Adrenal gland (tissue), 12 donors: Measurements from ENCODE around the gene PAOX. TPM values are rescaled to one million over a fixed set of nuclear protein-coding genes. Genes with fewer than 3 reads are reported as not detected.

Experiments
- DNase-seq, 7 donors: peaks; one replicate each; pipeline ENCODE4 v3.0.0-alpha.2; 2019 to 2020
- H3K27ac ChIP-seq, 5 donors: fragments of 200-600 bp; sonication (generic) in 4 of 5; 1 replicate in 3 of 5; 2 replicates in 2 of 5; pipeline versions ENCODE4 v1.5.1 to v1.8.0; 2016 to 2020; ENCODE audit warnings: mild to moderate bottlenecking in 1 of 5
- H3K27me3 ChIP-seq: fragments of 200-600 bp; 2 replicates; pipeline ENCODE4 v1.8.0; 2021
- H3K36me3 ChIP-seq, 2 donors: fragments of 200-600 bp; replicated peaks in 1 of 2; 1 replicate in 1 of 2; 2 replicates in 1 of 2; pipeline versions ENCODE4 v1.5.1 to v1.8.0; 2018 to 2022
- H3K4me1 ChIP-seq, 2 donors: fragments of 200-600 bp; replicated peaks in 1 of 2; 1 replicate in 1 of 2; 2 replicates in 1 of 2; pipeline versions ENCODE4 v1.5.1 to v1.8.0; 2018 to 2021
- H3K4me3 ChIP-seq, 4 donors: fragments of 200-600 bp; sonication (generic) in 3 of 4; one replicate each; pipeline ENCODE4 v1.5.1; 2016 to 2018
- H3K9me3 ChIP-seq, 3 donors: fragments of 200-600 bp; sonication (generic) in 1 of 3; replicated peaks in 1 of 3; 1 replicate in 2 of 3; 2 replicates in 1 of 3; pipeline versions ENCODE4 v1.5.1 to v1.8.0; 2016 to 2021
- POLR2A ChIP-seq, 2 donors: fragments of 450-650 bp; IDR thresholded peaks; one replicate each; pipeline ENCODE4 v1.6.1; 2017; ENCODE audit warnings: antibody characterized with exemption in 2 of 2, mild to moderate bottlenecking in 2 of 2, moderate library complexity in 1 of 2
- WGBS, 4 donors: extraction: QIAGEN DNeasy Blood & Tissue Kit in 2 of 4; methylation state at CpG; one replicate each; pipeline versions ENCODE4 v1.1.5 to v1.1.7; 2013 to 2017; 5-methylcytosine and 5-hydroxymethylcytosine counted together
- intact Hi-C, 2 donors: fragments of 100-400 bp; cut with DNase I; formaldehyde crosslinking; loops; one replicate each; pipeline versions ENCODE4 v1.14.1 to v1.15.0; 2022 to 2023
- polyA plus RNA-seq, 3 donors: library from polyadenylated mRNA; stranded (reverse); fragments of 200-250 nt in 2 of 3; fragments of 350-450 nt in 1 of 3; fragmentation: Illumina TruSeq in 1 of 3; extraction: RNeasy Lipid Tissue Mini Kit (QIAGEN cat#74804) in 1 of 3; gene quantifications; one replicate each; pipeline ENCODE4 v1.2.3, GENCODE V29; 2013 to 2014
- total RNA-seq, 9 donors: library from RNA; depleted of rRNA in 4 of 9; stranded (reverse); fragments of >200 nt in 4 of 9; fragments of 120-200 nt in 1 of 9; fragmentation: NEBNext Ultra II Directional in 1 of 9; extraction: Animal tissue kit (Norgen Biotek cat#: 25700) in 1 of 9; gene quantifications; one replicate each; pipeline versions ENCODE4 v1.1.0 to v1.2.4, GENCODE V29; 2013 to 2023
- TF ChIP-seq, protein P1 (sequence below), 6 experiments: fragments of 450-650 bp in 4 of 6; fragments of 200-600 bp in 2 of 6; sonication (generic) in 1 of 6; IDR thresholded peaks; 1 replicate in 5 of 6; 2 replicates in 1 of 6; pipeline versions ENCODE4 v1.5.1 to v1.8.0; 2016 to 2021; ENCODE audit warnings: antibody characterized with exemption in 6 of 6, mild to moderate bottlenecking in 2 of 6, moderate library complexity in 1 of 6
- donor health status: healthy with polysubstance abuse.
- donor health status: Bipolar disorder and iron deficiency.
- donor health status: DM: yes; HTN: yes; CAD: no.
- donor health status: DM: no; HTN: no; CAD: no.
- donor health status: DM: no; HTN: no; CAD: no.
- donor health status: DM: yes; HTN: yes; CAD: no.

PAOX gene
- total and polyA plus RNA-seq, 12 donors = 1.0 to 34.4 (median 6.4) TPM

DNA sequence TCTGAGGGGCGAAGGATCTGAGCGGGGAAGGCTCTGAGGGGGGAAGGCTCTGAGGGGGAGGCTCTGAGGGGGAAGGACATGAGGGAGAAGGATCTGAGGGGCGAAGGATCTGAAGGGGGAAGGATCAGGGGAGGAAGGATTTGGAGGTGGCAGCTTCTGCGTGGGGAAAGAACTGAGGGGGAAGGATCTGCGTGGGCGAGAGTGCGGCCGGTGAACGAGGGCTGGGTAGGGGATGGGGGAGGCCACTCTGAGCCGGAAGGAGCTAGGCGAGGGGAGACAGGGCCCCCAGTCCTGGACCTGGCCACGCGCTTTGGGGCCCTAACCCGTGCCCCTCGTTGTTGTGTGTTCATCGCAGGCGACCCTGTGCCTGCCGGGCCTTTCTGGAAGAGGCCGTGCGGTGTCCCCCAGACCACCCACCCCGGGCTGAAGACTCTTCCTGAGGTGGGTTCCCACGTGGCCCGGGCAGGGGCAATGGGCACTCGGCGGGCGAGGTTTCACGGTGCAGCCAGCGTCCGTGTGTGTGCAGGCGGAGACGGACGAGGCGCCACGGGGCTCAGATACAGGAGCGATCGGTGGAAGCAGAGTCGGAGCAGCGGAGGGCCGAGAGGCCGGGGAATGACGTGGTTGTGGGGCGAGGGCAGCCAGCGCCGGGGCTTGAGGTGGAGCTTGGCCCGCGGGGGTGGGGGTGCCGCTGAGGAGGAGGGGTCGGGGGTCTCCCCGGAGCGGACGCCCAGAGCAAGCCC, 44.4 kb upstream of the PAOX start:
- peaks cover 9 to 15% of the 10 kb centered on the region in 2 donors for H3K4me1 ChIP-seq
- H3K9me3 ChIP-seq = no peaks in the 10 kb centered on the region
- H3K36me3 ChIP-seq = no peaks in the 10 kb centered on the region
- H3K27ac ChIP-seq = peak overlapping the region in 1 of 5 donors; percentile 62
- 13 to 35% (median 23%) methylated on average over 11 to 51 of the region's 51 CpGs for WGBS, 4 donors
- intact Hi-C loops = no loop called here
- H3K4me3 ChIP-seq = peak overlapping the region in 1 of 4 donors; percentile 54
- TF ChIP-seq POLR2A (IDR thresholded peaks at IDR 0.05) = no peak
- TF ChIP-seq, protein P1, sequence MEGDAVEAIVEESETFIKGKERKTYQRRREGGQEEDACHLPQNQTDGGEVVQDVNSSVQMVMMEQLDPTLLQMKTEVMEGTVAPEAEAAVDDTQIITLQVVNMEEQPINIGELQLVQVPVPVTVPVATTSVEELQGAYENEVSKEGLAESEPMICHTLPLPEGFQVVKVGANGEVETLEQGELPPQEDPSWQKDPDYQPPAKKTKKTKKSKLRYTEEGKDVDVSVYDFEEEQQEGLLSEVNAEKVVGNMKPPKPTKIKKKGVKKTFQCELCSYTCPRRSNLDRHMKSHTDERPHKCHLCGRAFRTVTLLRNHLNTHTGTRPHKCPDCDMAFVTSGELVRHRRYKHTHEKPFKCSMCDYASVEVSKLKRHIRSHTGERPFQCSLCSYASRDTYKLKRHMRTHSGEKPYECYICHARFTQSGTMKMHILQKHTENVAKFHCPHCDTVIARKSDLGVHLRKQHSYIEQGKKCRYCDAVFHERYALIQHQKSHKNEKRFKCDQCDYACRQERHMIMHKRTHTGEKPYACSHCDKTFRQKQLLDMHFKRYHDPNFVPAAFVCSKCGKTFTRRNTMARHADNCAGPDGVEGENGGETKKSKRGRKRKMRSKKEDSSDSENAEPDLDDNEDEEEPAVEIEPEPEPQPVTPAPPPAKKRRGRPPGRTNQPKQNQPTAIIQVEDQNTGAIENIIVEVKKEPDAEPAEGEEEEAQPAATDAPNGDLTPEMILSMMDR (IDR thresholded peaks at IDR 0.05) = no peak
- peaks cover 22% of the 10 kb centered on the region for H3K27me3 ChIP-seq
- DNase-seq = peak in 1 of 7 donors; percentile 68

DNA sequence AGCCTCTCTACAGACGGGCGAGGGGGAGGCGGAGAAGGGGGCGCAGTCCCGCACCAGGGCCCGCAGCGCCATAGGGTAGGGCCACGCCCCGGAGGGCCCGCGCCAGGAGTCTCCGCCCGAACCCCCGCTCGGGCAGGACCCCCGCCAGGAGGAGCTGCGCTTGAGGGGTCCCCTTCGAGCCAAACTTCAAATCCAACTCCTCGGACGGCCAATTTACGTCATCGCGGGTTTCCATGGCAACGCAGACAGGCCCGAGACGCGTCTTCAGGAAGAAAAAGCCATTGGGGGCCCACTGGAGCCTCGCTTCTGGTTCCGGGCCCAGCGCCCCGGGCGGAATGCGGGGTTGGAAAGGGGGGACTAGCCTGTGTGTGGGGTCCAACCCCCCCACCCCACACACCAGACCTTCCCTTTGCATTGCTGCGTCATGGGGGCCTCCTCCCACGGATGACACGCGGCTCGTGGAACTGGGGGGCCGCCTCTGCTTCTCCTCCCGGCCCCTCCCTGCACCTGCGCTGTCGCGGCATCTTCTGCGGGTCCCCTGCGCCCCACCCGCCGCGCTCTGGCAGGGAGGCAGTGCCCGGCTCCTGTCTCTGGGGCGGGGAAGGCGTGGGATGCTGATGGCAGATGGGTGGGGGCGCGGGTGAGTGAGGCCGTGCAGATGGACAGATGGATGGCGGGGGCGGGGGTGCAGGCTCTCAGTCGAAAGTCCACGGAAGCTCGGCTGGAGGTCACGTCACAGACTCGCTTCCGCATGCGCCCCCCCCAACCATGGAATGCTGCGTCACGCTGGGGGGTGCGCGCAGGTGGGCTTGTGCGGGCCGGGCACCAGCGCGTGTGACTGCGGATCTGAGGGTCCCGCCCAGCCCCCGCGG, 43.6 kb upstream of the PAOX start:
- Histone ChIP-seq H3K9me3 (no peaks in the 10 kb centered on the region), H3K4me3 (peak overlapping the region in 1 of 4 donors; percentile 54), H3K27ac (peak overlapping the region in 1 of 5 donors; percentile 62), H3K36me3 (no peaks in the 10 kb centered on the region), H3K27me3 (peaks cover 22% of the 10 kb centered on the region), H3K4me1 (peaks cover 9 to 11% of the 10 kb centered on the region in 2 donors)
- 0 to 3% (median 2%) methylated on average over 4 to 75 of the region's 75 CpGs; no CpG with 5 or more reads in 1 of the 4 donors for WGBS, 4 donors
- DNase-seq = peak in 6 of 7 donors; percentile 46 to 91 (median 70)
- TF ChIP-seq, protein P1 (IDR thresholded peaks at IDR 0.05) = no peak
- no peak for TF ChIP-seq POLR2A (IDR thresholded peaks at IDR 0.05)
- intact Hi-C loops = no loop called here

DNA sequence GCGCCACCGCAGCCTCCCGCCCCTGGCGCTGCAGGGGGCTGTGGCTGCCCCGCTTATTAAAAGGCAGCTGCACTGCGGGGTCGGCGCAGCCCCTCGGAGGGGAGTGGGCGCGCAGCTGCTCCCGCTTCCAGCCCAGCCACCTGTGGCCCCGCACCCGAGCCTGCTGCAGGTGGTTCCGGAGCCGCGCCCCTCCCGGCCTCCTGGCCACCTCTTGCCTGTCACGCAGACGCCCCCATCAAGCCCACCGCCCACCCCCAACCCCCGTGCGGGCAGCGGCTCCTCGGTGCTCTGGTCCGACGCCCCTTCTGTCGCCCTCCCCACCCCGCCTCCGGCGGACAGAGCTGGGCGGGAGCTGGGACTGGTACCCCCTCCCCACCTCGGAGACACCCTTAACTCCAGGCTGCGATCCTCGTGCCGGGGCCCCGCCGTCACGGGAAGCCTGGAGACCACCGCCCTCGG, 42.9 kb upstream of the PAOX start:
- Histone ChIP-seq H3K36me3 (no peaks in the 10 kb centered on the region), H3K27me3 (peaks cover 22% of the 10 kb centered on the region), H3K9me3 (no peaks in the 10 kb centered on the region), H3K27ac (peak overlapping the region in 1 of 5 donors; percentile 62), H3K4me3 (peak overlapping the region in 1 of 4 donors; percentile 54), H3K4me1 (peaks cover 9 to 11% of the 10 kb centered on the region in 2 donors)
- TF ChIP-seq, protein P1 (IDR thresholded peaks at IDR 0.05) = no peak
- TF ChIP-seq POLR2A (IDR thresholded peaks at IDR 0.05) = no peak
- 4 to 20% (median 6%) methylated on average over 5 to 41 of the region's 41 CpGs for WGBS, 4 donors
- DNase-seq = no peak
- intact Hi-C loops = no loop called here
